ENCODE measurements around the gene HEATR5A.

DNA sequence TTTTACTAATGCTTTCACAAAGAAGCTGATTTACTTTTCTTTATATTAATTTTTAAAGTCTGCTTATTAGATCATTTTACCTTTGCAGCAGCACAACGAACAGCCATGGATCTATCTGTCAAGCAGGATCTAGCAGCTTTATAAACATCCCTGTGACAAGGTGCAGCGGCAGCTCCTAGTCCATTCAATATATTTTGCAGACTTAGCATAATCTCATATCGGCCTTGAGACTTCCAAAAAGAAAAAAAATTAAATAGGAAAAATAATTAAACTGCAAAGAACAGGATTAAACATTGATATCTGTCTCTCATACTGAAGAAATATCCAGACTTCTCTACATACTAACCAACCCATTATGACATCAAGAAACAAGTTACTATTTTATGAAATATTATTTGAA lies 25.2 kb downstream of the HEATR5A start:
- TF ChIP-seq CTCF (IDR thresholded peaks at IDR 0.05), result no peak
- TF ChIP-seq POLR2A (IDR thresholded peaks at IDR 0.05), result no peak
